ENCODE results near the gene ARL6IP4. TPM values are rescaled to one million over a fixed set of nuclear protein-coding genes. Genes with fewer than 3 reads are reported as not detected.

Gene ARL6IP4
- total RNA-seq, 1 experiment from 2014 or later, result 132 TPM

- H3K79me1 ChIP-seq (ENCODE audit: insufficient read depth, low read depth, low read length, poor library complexity, severe bottlenecking), result no peaks in the 10 kb centered on the region
- H3K56ac ChIP-seq (ENCODE audit: insufficient read length, low read depth, low read length), result no peak overlapping the region
- H3K4ac ChIP-seq (ENCODE audit: low read depth, low read length), result no peak overlapping the region
- no peak for TF ChIP-seq CTCF (conservative IDR thresholded peaks at IDR 0.05)
- H3K9me3 ChIP-seq (ENCODE audit: control insufficient read depth, low read depth, low read length), result no peaks in the 10 kb centered on the region
- H3K27me3 ChIP-seq (ENCODE audit: insufficient read depth, low read length), result no peaks in the 10 kb centered on the region
- H2BK5ac ChIP-seq (ENCODE audit: insufficient read length, low read length), result no peak overlapping the region
- H3K9ac ChIP-seq (ENCODE audit: extremely low read depth, insufficient read length, low read length), result no peak overlapping the region
- H2BK120ac ChIP-seq (ENCODE audit: low read depth, low read length, poor library complexity, severe bottlenecking), result no peak overlapping the region
- no peak overlapping the region for H3K23ac ChIP-seq (ENCODE audit: insufficient read length, low read depth, low read length)
- H4K5ac ChIP-seq (ENCODE audit: insufficient read length, low read depth, low read length), result no peak overlapping the region
- H2BK12ac ChIP-seq (ENCODE audit: insufficient read length, low read depth, low read length), result no peak overlapping the region
- Mint-ChIP-seq H3K27ac (peak overlapping the region in 1 of 3 experiments; percentile 27; a peak in 1 of 7 replicates), H3K36me3 (ENCODE audit: insufficient read depth in 1 of 3, low read depth in 3 of 3) (peaks cover 0 to 8% (median 8%) of the 10 kb centered on the region in 3 experiments; a peak in 3 of 7 replicates), H3K4me3 (no peak overlapping the region), H3K9me3 (no peaks in the 10 kb centered on the region), H3K4me1 (peaks cover 3 to 18% of the 10 kb centered on the region in 2 experiments; a peak in 3 of 4 replicates), H3K27me3 (ENCODE audit: low read depth) (no peaks in the 10 kb centered on the region; the same call in 1 of the 2 replicates)
- H2BK20ac ChIP-seq (ENCODE audit: low read depth, low read length, poor library complexity, severe bottlenecking), result no peak overlapping the region
- no peak overlapping the region for H2BK15ac ChIP-seq (ENCODE audit: low read depth, low read length)
- DNase-seq, result no peak
- no peak overlapping the region for H3K4me2 ChIP-seq (ENCODE audit: insufficient read depth, insufficient read length, low read length)
- H3K27ac ChIP-seq (ENCODE audit: insufficient read length, low read depth, low read length), result no peak overlapping the region
- no peaks in the 10 kb centered on the region for H3K79me2 ChIP-seq (ENCODE audit: insufficient read depth, low read length)
- H3K14ac ChIP-seq (ENCODE audit: insufficient read depth, low read length), result no peak overlapping the region; the same call in 1 of the 2 replicates
- no peak overlapping the region for H3T11ph ChIP-seq (ENCODE audit: low read length)
- no peak overlapping the region for H4K8ac ChIP-seq (replicated peaks; ENCODE audit: insufficient read length, low read depth, low read length)
- H4K20me1 ChIP-seq (ENCODE audit: control insufficient read depth, insufficient read depth, insufficient read length), result no peaks in the 10 kb centered on the region
- H2AFZ ChIP-seq (ENCODE audit: low read length), result no peak overlapping the region
- H3K18ac ChIP-seq (ENCODE audit: insufficient read length, low read depth, low read length), result no peak overlapping the region
- no CpG with 5 or more reads among the region's 39 CpGs for WGBS (ENCODE audit: extremely low coverage, insufficient read length, low lambda C conversion rate)
- no peak overlapping the region for H2AK5ac ChIP-seq (ENCODE audit: insufficient read length, low read length)
- no peaks in the 10 kb centered on the region for H3K4me1 ChIP-seq (ENCODE audit: insufficient read depth, low read length)
- no peak overlapping the region for H4K91ac ChIP-seq (ENCODE audit: insufficient read length, low read depth, low read length)
- no peaks in the 10 kb centered on the region for H3K23me2 ChIP-seq (ENCODE audit: insufficient read length, low read depth, low read length, poor library complexity, severe bottlenecking)
These were observed 6.8 kb downstream of the ARL6IP4 start for GRCh38 chr12:122987086-122987951.
